CD4-positive, alpha-beta memory T cell (primary cell): Measurements from ENCODE around the gene AGMO. TPM values are rescaled to one million over a fixed set of nuclear protein-coding genes. Genes with fewer than 3 reads are reported as not detected.

ENCODE experiments used
- CTCF ChIA-PET: fragments of 350-600 bp; sonication (Branson Sonifier 250); formaldehyde crosslinking; loops from one replicate; lab custom pipeline; 2021; ENCODE audit warnings: inconsistent platforms; ENCODE audit not compliant: partially characterized antibody; lab: Charles Lee
- POLR2A ChIA-PET: fragments of 350-600 bp; sonication (Branson Sonifier 250); formaldehyde crosslinking; loops from one replicate; lab custom pipeline; 2021; ENCODE audit not compliant: partially characterized antibody; lab: Charles Lee
- DNase-seq, 5 donors: peaks; one replicate each; pipeline versions ENCODE4 v3.0.0 to v3.0.0-alpha.2; 2020 to 2022; ENCODE audit warnings: mixed read lengths in 1 of 5
- H3K27ac ChIP-seq: one replicate; pipeline ENCODE4 v1.7.0; 2013; ENCODE audit warnings: low read depth, low read length
- H3K27me3 ChIP-seq: 2 replicates; pipeline ENCODE4 v1.7.0; 2013; ENCODE audit warnings: mild to moderate bottlenecking, low read length, moderate library complexity; ENCODE audit not compliant: insufficient read depth
- H3K36me3 ChIP-seq: 2 replicates; pipeline ENCODE4 v1.7.0; 2013; ENCODE audit warnings: mild to moderate bottlenecking, low read length, moderate library complexity; ENCODE audit not compliant: insufficient read depth
- H3K4me1 ChIP-seq: 2 replicates; pipeline ENCODE4 v1.7.0; 2013; ENCODE audit warnings: mild to moderate bottlenecking, low read length, moderate library complexity; ENCODE audit not compliant: insufficient read depth
- H3K4me3 ChIP-seq, 2 donors: one replicate each; pipeline ENCODE4 v1.7.0; 2013; ENCODE audit warnings: low read length in 2 of 2, mild to moderate bottlenecking in 1 of 2
- H3K9me3 ChIP-seq, 2 donors: one replicate each; pipeline ENCODE4 v1.7.0; 2013; ENCODE audit warnings: low read length in 2 of 2, control low read depth in 1 of 2; ENCODE audit not compliant: control insufficient read depth in 1 of 2
- H3K27ac Mint-ChIP-seq, 7 donors: one replicate each; pipeline ENCODE4 v1.8.0; 2020 to 2021; ENCODE audit warnings: mixed read lengths in 7 of 7, mild to moderate bottlenecking in 6 of 7, inconsistent platforms in 3 of 7, moderate library complexity in 3 of 7
- H3K27me3 Mint-ChIP-seq, 2 donors: one replicate each; pipeline ENCODE4 v1.8.0; 2020 to 2021; ENCODE audit warnings: mixed read lengths in 2 of 2
- H3K36me3 Mint-ChIP-seq, 2 donors: one replicate each; pipeline ENCODE4 v1.8.0; 2020 to 2021; ENCODE audit warnings: mixed read lengths in 2 of 2, inconsistent platforms in 1 of 2, mild to moderate bottlenecking in 1 of 2
- H3K4me1 Mint-ChIP-seq, 4 donors: one replicate each; pipeline ENCODE4 v1.8.0; 2020 to 2021; ENCODE audit warnings: mixed read lengths in 4 of 4, mild to moderate bottlenecking in 1 of 4
- H3K4me3 Mint-ChIP-seq, 8 donors: one replicate each; pipeline ENCODE4 v1.8.0; 2020 to 2021; ENCODE audit warnings: mixed read lengths in 8 of 8, mild to moderate bottlenecking in 7 of 8, moderate library complexity in 6 of 8, inconsistent platforms in 3 of 8
- H3K9me3 Mint-ChIP-seq, 8 donors: one replicate each; pipeline ENCODE4 v1.8.0; 2020 to 2021; ENCODE audit warnings: mixed read lengths in 8 of 8, mild to moderate bottlenecking in 5 of 8, inconsistent platforms in 3 of 8, moderate library complexity in 1 of 8
- intact Hi-C: fragments of 100-400 bp; cut with micrococcal nuclease; formaldehyde crosslinking; loops from one replicate; pipeline ENCODE4 v1.15.1; 2023
- polyA plus RNA-seq, 2 donors: library from polyadenylated mRNA; unstranded; fragments of 300-500 nt; fragmentation: Illumina TruSeq; gene quantifications; one replicate each; pipeline ENCODE4 v1.2.3, GENCODE V29; 2021
- total RNA-seq, 2 experiments: library from RNA; stranded (reverse); gene quantifications; one replicate each; pipeline ENCODE4 v1.2.3, GENCODE V29; 2021

Gene AGMO
- total and polyA plus RNA-seq, 4 experiments from 2014 or later = not detected

GRCh38 chr7:15505761-15506160 is 56.1 kb downstream of the AGMO start:
- H3K36me3 Mint-ChIP-seq = no peaks in the 10 kb centered on the region
- no peaks in the 10 kb centered on the region for H3K27me3 Mint-ChIP-seq
- ChIA-PET POLR2A (no interaction called here), CTCF (no interaction called here)
- DNase-seq = no peak
- H3K4me3 Mint-ChIP-seq = no peak overlapping the region
- no peak overlapping the region for H3K27ac ChIP-seq
- H3K27me3 ChIP-seq = no peaks in the 10 kb centered on the region
- no peaks in the 10 kb centered on the region for H3K4me1 ChIP-seq
- intact Hi-C loops = no loop called here
- no peak overlapping the region for H3K4me3 ChIP-seq
- peaks cover 0 to 7% (median 2%) of the 10 kb centered on the region in 8 donors for H3K9me3 Mint-ChIP-seq
- no peak overlapping the region for H3K27ac Mint-ChIP-seq
- H3K9me3 ChIP-seq = no peaks in the 10 kb centered on the region
- no peaks in the 10 kb centered on the region for H3K36me3 ChIP-seq
- no peaks in the 10 kb centered on the region for H3K4me1 Mint-ChIP-seq

DNA sequence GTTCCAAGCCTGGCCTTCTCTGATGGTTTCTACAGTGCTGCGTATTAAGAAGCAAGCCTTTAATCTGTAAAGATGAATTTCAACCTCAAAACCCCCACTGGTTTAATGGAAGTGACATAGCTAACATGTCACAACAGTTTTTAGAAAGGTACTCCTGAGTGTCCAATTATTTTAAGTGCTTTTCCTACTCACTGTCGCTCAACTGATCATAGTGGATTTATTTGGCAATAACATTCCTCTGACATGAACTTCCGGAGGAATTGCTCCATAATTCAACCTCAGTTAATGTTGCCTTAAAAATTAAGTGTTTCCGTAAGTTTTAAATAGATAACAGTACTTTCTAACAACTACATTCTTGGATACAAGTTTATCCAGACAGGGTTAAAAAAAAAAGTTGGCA is 57.5 kb downstream of the AGMO start:
- Histone ChIP-seq H3K36me3 (no peaks in the 10 kb centered on the region), H3K27ac (no peak overlapping the region), H3K4me1 (no peaks in the 10 kb centered on the region), H3K9me3 (no peaks in the 10 kb centered on the region), H3K27me3 (no peaks in the 10 kb centered on the region), H3K4me3 (no peak overlapping the region)
- POLR2A ChIA-PET = no interaction called here
- Mint-ChIP-seq H3K27ac (no peak overlapping the region), H3K4me1 (no peaks in the 10 kb centered on the region), H3K4me3 (no peak overlapping the region), H3K27me3 (no peaks in the 10 kb centered on the region), H3K9me3 (peaks cover 0 to 7% (median 2%) of the 10 kb centered on the region in 8 donors), H3K36me3 (no peaks in the 10 kb centered on the region)
- intact Hi-C loops = no loop called here
- no peak for DNase-seq
- CTCF ChIA-PET = no interaction called here

- no peak overlapping the region for H3K4me3 ChIP-seq
- Mint-ChIP-seq H3K4me3 (no peak overlapping the region), H3K27ac (no peak overlapping the region), H3K36me3 (no peaks in the 10 kb centered on the region), H3K9me3 (peaks cover 0 to 7% (median 2%) of the 10 kb centered on the region in 8 donors), H3K27me3 (no peaks in the 10 kb centered on the region), H3K4me1 (no peaks in the 10 kb centered on the region)
- intact Hi-C loops = no loop called here
- no peaks in the 10 kb centered on the region for H3K4me1 ChIP-seq
- no peak overlapping the region for H3K27ac ChIP-seq
- DNase-seq = no peak
- H3K9me3 ChIP-seq = no peaks in the 10 kb centered on the region
- H3K36me3 ChIP-seq = no peaks in the 10 kb centered on the region
- CTCF ChIA-PET = no interaction called here
- no peaks in the 10 kb centered on the region for H3K27me3 ChIP-seq
- POLR2A ChIA-PET = no interaction called here
Measured at GRCh38 chr7:15503603-15504290, 58.1 kb downstream of the AGMO start.

GRCh38 chr7:15498465-15498864 is 63.4 kb downstream of the AGMO start:
- Histone ChIP-seq H3K36me3 (no peaks in the 10 kb centered on the region), H3K4me1 (no peaks in the 10 kb centered on the region), H3K27ac (no peak overlapping the region), H3K27me3 (no peaks in the 10 kb centered on the region), H3K9me3 (no peaks in the 10 kb centered on the region), H3K4me3 (no peak overlapping the region)
- no peak overlapping the region for H3K27ac Mint-ChIP-seq
- intact Hi-C loops = no loop called here
- no peaks in the 10 kb centered on the region for H3K36me3 Mint-ChIP-seq
- H3K27me3 Mint-ChIP-seq = no peaks in the 10 kb centered on the region
- peaks cover 0 to 7% (median 2%) of the 10 kb centered on the region in 8 donors for H3K9me3 Mint-ChIP-seq
- POLR2A ChIA-PET = no interaction called here
- no peaks in the 10 kb centered on the region for H3K4me1 Mint-ChIP-seq
- no peak overlapping the region for H3K4me3 Mint-ChIP-seq
- CTCF ChIA-PET = no interaction called here
- no peak for DNase-seq

DNA sequence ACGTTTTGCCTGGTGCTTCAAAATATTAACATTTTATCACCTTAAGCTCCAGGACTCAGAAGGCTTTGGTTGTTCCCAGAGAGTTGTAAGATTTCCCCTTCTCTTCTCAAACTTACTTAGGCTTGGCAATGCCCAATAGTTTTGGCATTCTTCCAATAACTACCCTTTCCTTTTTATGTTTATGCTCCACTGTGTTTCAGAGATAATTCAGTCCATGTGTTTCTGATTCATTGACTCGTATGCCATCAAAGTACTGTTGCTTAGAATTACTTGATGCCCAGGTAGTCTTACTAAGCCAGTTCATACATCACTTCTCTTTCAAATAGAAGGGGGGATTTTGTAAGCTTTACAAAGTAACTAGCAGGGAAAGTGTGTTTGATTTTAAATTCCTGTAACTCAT is 66.6 kb downstream of the AGMO start:
- CTCF ChIA-PET = no interaction called here
- POLR2A ChIA-PET = no interaction called here
- no peak overlapping the region for H3K4me3 ChIP-seq

GRCh38 chr7:15494711-15495110 is 67.1 kb downstream of the AGMO start:
- H3K27me3 ChIP-seq = no peaks in the 10 kb centered on the region
- Mint-ChIP-seq H3K27me3 (no peaks in the 10 kb centered on the region), H3K4me3 (no peak overlapping the region), H3K36me3 (no peaks in the 10 kb centered on the region), H3K27ac (no peak overlapping the region), H3K4me1 (no peaks in the 10 kb centered on the region), H3K9me3 (peaks cover 0 to 6% (median 1%) of the 10 kb centered on the region in 8 donors)
- ChIA-PET POLR2A (no interaction called here), CTCF (no interaction called here)
- intact Hi-C loops = no loop called here
- H3K9me3 ChIP-seq = no peaks in the 10 kb centered on the region
- no peaks in the 10 kb centered on the region for H3K4me1 ChIP-seq
- H3K27ac ChIP-seq = no peak overlapping the region
- H3K36me3 ChIP-seq = no peaks in the 10 kb centered on the region
- H3K4me3 ChIP-seq = no peak overlapping the region
- DNase-seq = no peak

More for the DNA sequence above, 66.6 kb downstream of the AGMO start:
- intact Hi-C loops = no loop called here
- Histone ChIP-seq H3K4me1 (no peaks in the 10 kb centered on the region), H3K9me3 (no peaks in the 10 kb centered on the region), H3K27ac (no peak overlapping the region), H3K27me3 (no peaks in the 10 kb centered on the region), H3K36me3 (no peaks in the 10 kb centered on the region)
- no peak overlapping the region for H3K4me3 Mint-ChIP-seq
- no peaks in the 10 kb centered on the region for H3K36me3 Mint-ChIP-seq
- H3K27me3 Mint-ChIP-seq = no peaks in the 10 kb centered on the region
- DNase-seq = no peak
- peaks cover 0 to 6% (median 1%) of the 10 kb centered on the region in 8 donors for H3K9me3 Mint-ChIP-seq
- no peaks in the 10 kb centered on the region for H3K4me1 Mint-ChIP-seq
- no peak overlapping the region for H3K27ac Mint-ChIP-seq

DNA sequence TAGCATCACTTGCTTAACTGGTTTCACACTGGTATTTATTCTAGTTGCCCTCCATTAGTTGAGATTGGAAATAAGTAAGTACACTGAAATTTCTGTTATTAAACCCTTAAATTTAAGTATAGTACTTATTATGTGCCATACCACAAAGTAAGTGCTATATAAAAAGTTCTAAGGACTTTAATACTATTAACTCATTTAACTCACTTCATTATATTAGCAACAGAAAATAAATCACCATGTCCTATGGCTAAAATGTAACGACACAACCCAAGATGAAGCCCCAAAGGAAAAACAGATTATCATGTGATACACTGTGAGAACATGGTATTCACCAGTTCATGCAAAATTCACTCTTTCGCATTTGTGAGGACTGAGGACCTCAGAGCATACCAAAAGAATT is 70.5 kb downstream of the AGMO start:
- H3K27ac Mint-ChIP-seq = no peak overlapping the region
- Histone ChIP-seq H3K4me1 (no peaks in the 10 kb centered on the region), H3K36me3 (no peaks in the 10 kb centered on the region), H3K9me3 (no peaks in the 10 kb centered on the region), H3K27me3 (no peaks in the 10 kb centered on the region), H3K4me3 (no peak overlapping the region), H3K27ac (no peak overlapping the region)
- CTCF ChIA-PET = no interaction called here
- no peak for DNase-seq
- intact Hi-C loops = no loop called here
- POLR2A ChIA-PET = no interaction called here
- H3K9me3 Mint-ChIP-seq = peaks cover 0 to 6% (median 1%) of the 10 kb centered on the region in 8 donors
- no peak overlapping the region for H3K4me3 Mint-ChIP-seq
- no peaks in the 10 kb centered on the region for H3K27me3 Mint-ChIP-seq
- no peaks in the 10 kb centered on the region for H3K36me3 Mint-ChIP-seq
- no peaks in the 10 kb centered on the region for H3K4me1 Mint-ChIP-seq
